Heart left ventricle (tissue), 13 donors: ENCODE data around the gene UBL3.

Experiments used
- CTCF ChIP-seq, 12 donors: fragments of 200-600 bp; sonication (generic) in 4 of 12; IDR thresholded peaks; one replicate each; pipeline versions ENCODE4 v1.5.0 to v1.8.0; 2018 to 2022; ENCODE audit warnings: antibody characterized with exemption in 12 of 12, mild to moderate bottlenecking in 5 of 12
- POLR2A ChIP-seq, 2 donors: fragments of 450-650 bp; IDR thresholded peaks; one replicate each; pipeline ENCODE4 v1.6.1; 2017; ENCODE audit warnings: antibody characterized with exemption in 2 of 2, mild to moderate bottlenecking in 2 of 2, moderate library complexity in 2 of 2
- donor health status: ischemic (EF 13 %, LVEDD 7.1; RV severe dilation, severe dysfunction).
- donor health status: DM: no; HTN: yes; CAD: no.
- donor health status: DM: no; HTN: no; CAD: no.
- donor health status: ischemic (EF 25% LVEDD 6.9; RV normal size, moderate dysfunction).
- donor health status: ischemic (EF 25% LVEDD 5.7; RV mildly dilated, moderate dysfunction).
- donor health status: ischemic (EF 35%, LVEDD 5.7; RV mildly dilated, moderate dysfunction).
- donor health status: nonischemic (EF 11% LVEDD 7.7; RV severe dilation, severe dysfunction).
- donor health status: DM: yes; HTN: yes; CAD: no.
- donor health status: PGD.
- donor health status: ischemic (EF 29% LVEDD 5.4; RV normal size, mild dysfunction).
- donor health status: nonischemic (EF 23%, LVEDD 6.1; RV moderate dilation, normal function).

GRCh38 chr13:29774830-29775229 is 75.6 kb downstream of the UBL3 start:
- TF ChIP-seq POLR2A (IDR thresholded peaks at IDR 0.05), result no peak
- no peak for TF ChIP-seq CTCF (IDR thresholded peaks at IDR 0.05)
